ENCODE data around the gene RAMP3.

The RAMP3 gene

GRCh38 chr7:45158471-45158870 is 880 bp downstream of the RAMP3 start:
- H2AFZ ChIP-seq (ENCODE audit: low read depth, low read length), result no peak overlapping the region
- H3K4me1 ChIP-seq (ENCODE audit: low read length), result peaks cover 11% of the 10 kb centered on the region; the same call in 1 of the 2 replicates
- H3K4me3 ChIP-seq (ENCODE audit: low read length), result no peak overlapping the region
- no peaks in the 10 kb centered on the region for H3K36me3 ChIP-seq (replicated peaks; ENCODE audit: low read depth, low read length)
- H3K9ac ChIP-seq (ENCODE audit: low read length), result no peak overlapping the region
- H3K79me2 ChIP-seq (ENCODE audit: low read length), result no peaks in the 10 kb centered on the region
- H3K27me3 ChIP-seq (ENCODE audit: low read depth, low read length), result no peaks in the 10 kb centered on the region
- no peak overlapping the region for H3K4me2 ChIP-seq (ENCODE audit: low read length)
- TF ChIP-seq EZH2phosphoT487 (IDR thresholded peaks at IDR 0.05; ENCODE audit: low read depth), result no peak
- H3K27ac ChIP-seq (ENCODE audit: low read length), result no peak overlapping the region
- no peaks in the 10 kb centered on the region for H3K9me3 ChIP-seq (ENCODE audit: insufficient read depth, low read length)
- no peaks in the 10 kb centered on the region for H4K20me1 ChIP-seq (ENCODE audit: insufficient read depth, low read length)

- no peak for TF ChIP-seq EZH2phosphoT487 (IDR thresholded peaks at IDR 0.05; ENCODE audit: low read depth)
- TF ChIP-seq CTCF (IDR thresholded peaks at IDR 0.05; ENCODE audit: low read depth, low read length), result no peak
- Histone ChIP-seq H3K9me3 (ENCODE audit: insufficient read depth, low read length) (0 out of 2 replicates have a peak, but pooled peaks cover under 1% of the 10 kb centered on the region), H3K9ac (ENCODE audit: low read length) (no peak overlapping the region), H3K27me3 (ENCODE audit: low read depth, low read length) (no peaks in the 10 kb centered on the region), H3K4me1 (ENCODE audit: low read length) (peaks cover 9% of the 10 kb centered on the region; the same call in 1 of the 2 replicates), H2AFZ (ENCODE audit: low read depth, low read length) (no peak overlapping the region), H3K36me3 (replicated peaks; ENCODE audit: low read depth, low read length) (no peaks in the 10 kb centered on the region), H3K4me3 (ENCODE audit: low read length) (no peak overlapping the region), H3K4me2 (ENCODE audit: low read length) (no peak overlapping the region), H3K27ac (ENCODE audit: low read length) (no peak overlapping the region), H3K79me2 (ENCODE audit: low read length) (no peaks in the 10 kb centered on the region), H4K20me1 (ENCODE audit: insufficient read depth, low read length) (no peaks in the 10 kb centered on the region)
Observed at GRCh38 chr7:45159296-45159695, 1.7 kb downstream of the RAMP3 start.

GRCh38 chr7:45160417-45160881 is 2.9 kb downstream of the RAMP3 start:
- Histone ChIP-seq H3K4me3 (ENCODE audit: low read length) (no peak overlapping the region), H3K79me2 (ENCODE audit: low read length) (no peaks in the 10 kb centered on the region), H2AFZ (ENCODE audit: low read depth, low read length) (peak overlapping the region; percentile 46; the same call in 1 of the 2 replicates), H4K20me1 (ENCODE audit: insufficient read depth, low read length) (no peaks in the 10 kb centered on the region), H3K9me3 (ENCODE audit: insufficient read depth, low read length) (0 out of 2 replicates have a peak, but pooled peaks cover 5% of the 10 kb centered on the region), H3K27ac (ENCODE audit: low read length) (no peak overlapping the region), H3K36me3 (replicated peaks; ENCODE audit: low read depth, low read length) (no peaks in the 10 kb centered on the region), H3K9ac (ENCODE audit: low read length) (no peak overlapping the region), H3K4me1 (ENCODE audit: low read length) (peaks cover 4% of the 10 kb centered on the region; the same call in 1 of the 2 replicates), H3K27me3 (ENCODE audit: low read depth, low read length) (no peaks in the 10 kb centered on the region; the same call in 1 of the 2 replicates), H3K4me2 (ENCODE audit: low read length) (0 out of 2 replicates have a peak overlapping the region, but pooled peaks have one; percentile 26)
- TF ChIP-seq CTCF (IDR thresholded peaks at IDR 0.05; ENCODE audit: low read depth, low read length) (no peak), EZH2phosphoT487 (IDR thresholded peaks at IDR 0.05; ENCODE audit: low read depth) (no peak)

- no peaks in the 10 kb centered on the region for H3K36me3 ChIP-seq (replicated peaks; ENCODE audit: low read depth, low read length)
- H3K4me2 ChIP-seq (ENCODE audit: low read length), result no peak overlapping the region
- H3K4me3 ChIP-seq (ENCODE audit: low read length), result no peak overlapping the region
- no peaks in the 10 kb centered on the region for H4K20me1 ChIP-seq (ENCODE audit: insufficient read depth, low read length)
- no peaks in the 10 kb centered on the region; the same call in 1 of the 2 replicates for H3K27me3 ChIP-seq (ENCODE audit: low read depth, low read length)
- 0 out of 2 replicates have a peak, but pooled peaks cover 5% of the 10 kb centered on the region for H3K9me3 ChIP-seq (ENCODE audit: insufficient read depth, low read length)
- peaks cover 4% of the 10 kb centered on the region; the same call in 1 of the 2 replicates for H3K4me1 ChIP-seq (ENCODE audit: low read length)
- no peak overlapping the region for H3K9ac ChIP-seq (ENCODE audit: low read length)
- H3K79me2 ChIP-seq (ENCODE audit: low read length), result no peaks in the 10 kb centered on the region
- TF ChIP-seq EZH2phosphoT487 (IDR thresholded peaks at IDR 0.05; ENCODE audit: low read depth) (no peak), CTCF (IDR thresholded peaks at IDR 0.05; ENCODE audit: low read depth, low read length) (no peak)
- no peak overlapping the region for H2AFZ ChIP-seq (ENCODE audit: low read depth, low read length)
- no peak overlapping the region for H3K27ac ChIP-seq (ENCODE audit: low read length)
Observed at GRCh38 chr7:45161138-45161537, 3.5 kb downstream of the RAMP3 start.

Data from OCI-LY3 (cell line).